COLO668 (cell line): ENCODE measurements around the gene SHTN1.
A peak's percentile ranks its signal among the peaks of the same experiment; 100 is the strongest.

Experiments used
- DNase-seq: peaks from one replicate; lab custom pipeline; 2025; ENCODE audit not compliant: unreplicated experiment; lab: John Stamatoyannopoulos, UW

Gene SHTN1

GRCh38 chr10:116875897-116876296, 129.1 kb downstream of the SHTN1 start:
- DNase-seq, result no peak

- no peak for DNase-seq
Observed at GRCh38 chr10:116873134-116873533, 131.9 kb downstream of the SHTN1 start.

- DNase-seq, result no peak
Observed at GRCh38 chr10:116870949-116871348, 134.0 kb downstream of the SHTN1 start.

GRCh38 chr10:116868722-116869121, 136.3 kb downstream of the SHTN1 start:
- no peak for DNase-seq

- no peak for DNase-seq
Observed at GRCh38 chr10:116868198-116868676, 136.8 kb downstream of the SHTN1 start.

GRCh38 chr10:116866987-116867595, 137.9 kb downstream of the SHTN1 start:
- DNase-seq, result no peak

- DNase-seq, result no peak
Observed at GRCh38 chr10:116866066-116866465, 138.9 kb downstream of the SHTN1 start.

- DNase-seq, result no peak
Observed at GRCh38 chr10:116864436-116864835, 140.6 kb downstream of the SHTN1 start.

GRCh38 chr10:116861796-116862195, 143.2 kb downstream of the SHTN1 start:
- no peak for DNase-seq

- DNase-seq, result no peak
Observed at GRCh38 chr10:116857156-116857555, 147.8 kb downstream of the SHTN1 start.

- DNase-seq, result no peak
Observed at GRCh38 chr10:116853701-116854100, 151.3 kb downstream of the SHTN1 start.

- DNase-seq, result no peak
Observed at GRCh38 chr10:116853287-116853686, 151.7 kb downstream of the SHTN1 start.

GRCh38 chr10:116852246-116852645, 152.7 kb downstream of the SHTN1 start:
- no peak for DNase-seq

- no peak for DNase-seq
Observed at GRCh38 chr10:116850058-116850611, 154.9 kb downstream of the SHTN1 start.

GRCh38 chr10:116849248-116850057, 155.5 kb downstream of the SHTN1 start, which contains the start of gene ENO4:
TSS of gene ENO4 (plus strand) at chr10:116849499. CDS start at chr10:116849567, 68 bp downstream.
- peak; percentile 80 for DNase-seq

- no peak for DNase-seq
Observed at GRCh38 chr10:116848944-116849247, 156.1 kb downstream of the SHTN1 start.

- DNase-seq, result no peak
Observed at GRCh38 chr10:116848032-116848943, 156.7 kb downstream of the SHTN1 start.

- no peak for DNase-seq
Observed at GRCh38 chr10:116845823-116846222, 159.2 kb downstream of the SHTN1 start.

GRCh38 chr10:116840389-116841075, 164.5 kb downstream of the SHTN1 start:
- no peak for DNase-seq

- DNase-seq, result no peak
Observed at GRCh38 chr10:116838143-116838725, 166.8 kb downstream of the SHTN1 start.
